Gastroesophageal sphincter (tissue), 4 donors: ENCODE measurements around the gene GMPR. TPM values are rescaled to one million over a fixed set of nuclear protein-coding genes. Genes with fewer than 3 reads are reported as not detected.

ENCODE experiments used
- ATAC-seq: fragments of 150-250 bp; one replicate; pipeline ENCODE4 v1.9.1; 2016; ENCODE audit warnings: mild to moderate bottlenecking, moderate library complexity
- H3K27ac ChIP-seq, 4 donors: fragments of 200-600 bp; sonication (generic) in 3 of 4; 1 replicate in 3 of 4; 2 replicates in 1 of 4; pipeline ENCODE4 v1.5.1; 2016 to 2019
- H3K27me3 ChIP-seq: fragments of 200-600 bp; sonication (generic); one replicate; pipeline ENCODE4 v1.5.1; 2019
- H3K36me3 ChIP-seq, 2 donors: fragments of 200-600 bp; sonication (generic); one replicate each; pipeline ENCODE4 v1.5.1; 2019; ENCODE audit warnings: control low read depth in 1 of 2
- H3K4me1 ChIP-seq, 3 donors: fragments of 200-600 bp; sonication (generic); 1 replicate in 2 of 3; 2 replicates in 1 of 3; pipeline ENCODE4 v1.5.1; 2016 to 2019; ENCODE audit warnings: control low read depth in 2 of 3
- H3K4me3 ChIP-seq, 2 donors: fragments of 200-600 bp; sonication (generic); one replicate each; pipeline ENCODE4 v1.5.1; 2019; ENCODE audit warnings: mild to moderate bottlenecking in 1 of 2, moderate library complexity in 1 of 2
- H3K9me3 ChIP-seq, 3 donors: fragments of 200-600 bp; sonication (generic); one replicate each; pipeline ENCODE4 v1.5.1; 2017 to 2019; ENCODE audit warnings: control low read depth in 2 of 3
- EP300 ChIP-seq: sonication (generic); formaldehyde crosslinking; IDR thresholded peaks from one replicate; pipeline ENCODE4 v1.6.1; 2017; ENCODE audit warnings: antibody characterized with exemption, mild to moderate bottlenecking
- POLR2A ChIP-seq, 2 donors: fragments of 450-650 bp; IDR thresholded peaks; one replicate each; pipeline ENCODE4 v1.6.1; 2017; ENCODE audit warnings: antibody characterized with exemption in 2 of 2, mild to moderate bottlenecking in 2 of 2, moderate library complexity in 1 of 2
- POLR2AphosphoS5 ChIP-seq: sonication (generic); formaldehyde crosslinking; IDR thresholded peaks from one replicate; pipeline ENCODE4 v1.6.1; 2017; ENCODE audit warnings: antibody characterized with exemption
- WGBS, 2 donors: methylation state at CpG; one replicate each; pipeline ENCODE4 v1.1.5; 2018; ENCODE audit warnings: low coverage in 1 of 2; 5-methylcytosine and 5-hydroxymethylcytosine counted together
- total RNA-seq, 4 donors: library from RNA; depleted of rRNA; stranded (reverse); fragments of >200 nt; gene quantifications; one replicate each; pipeline ENCODE4 v1.1.0, GENCODE V29; 2016
- TF ChIP-seq, protein P1 (sequence below), 4 experiments: fragments of 200-600 bp in 2 of 4; fragments of 450-650 bp in 2 of 4; sonication (generic) in 1 of 4; IDR thresholded peaks; one replicate each; pipeline ENCODE4 v1.5.1; 2017 to 2019; ENCODE audit warnings: antibody characterized with exemption in 4 of 4, mild to moderate bottlenecking in 2 of 4, moderate library complexity in 2 of 4

GMPR gene
- total RNA-seq, 4 donors from 2014 or later, result 18.2 to 71.5 (median 45.6) TPM

DNA sequence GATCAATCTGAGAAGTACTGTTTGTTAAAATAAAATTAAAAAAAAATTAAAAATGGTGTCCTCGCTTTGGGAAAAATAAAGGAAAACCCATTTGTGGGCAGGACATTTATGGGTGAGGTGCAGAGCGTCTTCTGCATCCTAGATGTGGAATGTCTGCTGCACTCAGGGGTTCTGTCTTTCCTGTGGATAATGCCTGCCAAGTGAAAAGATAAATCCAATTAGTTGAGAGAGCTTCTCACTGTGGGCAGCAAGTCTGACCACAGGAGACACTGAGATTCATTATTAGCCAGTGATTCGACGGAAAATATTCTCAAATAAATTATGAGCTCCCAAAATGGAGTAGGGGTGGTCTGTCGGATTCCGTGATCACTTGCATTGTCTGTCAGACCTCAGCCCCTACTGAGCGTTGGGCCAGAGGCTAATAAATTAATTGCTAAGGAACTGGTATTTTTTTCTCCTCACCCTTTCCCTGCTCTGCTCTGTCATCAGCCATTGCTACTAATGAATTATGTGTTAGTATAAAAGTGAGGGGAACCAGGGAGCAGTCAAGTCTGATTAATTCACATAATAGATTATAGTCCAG, 10.0 kb downstream of the GMPR start:
- H3K9me3 ChIP-seq, result no peaks in the 10 kb centered on the region
- no peak overlapping the region for H3K4me3 ChIP-seq
- H3K36me3 ChIP-seq, result peaks cover 0 to 77% of the 10 kb centered on the region in 2 donors
- ATAC-seq, result no peak
- peaks cover 4 to 28% (median 14%) of the 10 kb centered on the region in 3 donors for H3K4me1 ChIP-seq
- TF ChIP-seq EP300, result no peak
- TF ChIP-seq POLR2AphosphoS5, result no peak
- TF ChIP-seq, protein P1, sequence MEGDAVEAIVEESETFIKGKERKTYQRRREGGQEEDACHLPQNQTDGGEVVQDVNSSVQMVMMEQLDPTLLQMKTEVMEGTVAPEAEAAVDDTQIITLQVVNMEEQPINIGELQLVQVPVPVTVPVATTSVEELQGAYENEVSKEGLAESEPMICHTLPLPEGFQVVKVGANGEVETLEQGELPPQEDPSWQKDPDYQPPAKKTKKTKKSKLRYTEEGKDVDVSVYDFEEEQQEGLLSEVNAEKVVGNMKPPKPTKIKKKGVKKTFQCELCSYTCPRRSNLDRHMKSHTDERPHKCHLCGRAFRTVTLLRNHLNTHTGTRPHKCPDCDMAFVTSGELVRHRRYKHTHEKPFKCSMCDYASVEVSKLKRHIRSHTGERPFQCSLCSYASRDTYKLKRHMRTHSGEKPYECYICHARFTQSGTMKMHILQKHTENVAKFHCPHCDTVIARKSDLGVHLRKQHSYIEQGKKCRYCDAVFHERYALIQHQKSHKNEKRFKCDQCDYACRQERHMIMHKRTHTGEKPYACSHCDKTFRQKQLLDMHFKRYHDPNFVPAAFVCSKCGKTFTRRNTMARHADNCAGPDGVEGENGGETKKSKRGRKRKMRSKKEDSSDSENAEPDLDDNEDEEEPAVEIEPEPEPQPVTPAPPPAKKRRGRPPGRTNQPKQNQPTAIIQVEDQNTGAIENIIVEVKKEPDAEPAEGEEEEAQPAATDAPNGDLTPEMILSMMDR (IDR thresholded peaks at IDR 0.05), result no peak
- no peak for TF ChIP-seq POLR2A (IDR thresholded peaks at IDR 0.05)
- H3K27ac ChIP-seq, result no peak overlapping the region
- 89 to 92% methylated on average over 6 to 7 of the region's 7 CpGs for WGBS, 2 donors
- H3K27me3 ChIP-seq, result no peaks in the 10 kb centered on the region

DNA sequence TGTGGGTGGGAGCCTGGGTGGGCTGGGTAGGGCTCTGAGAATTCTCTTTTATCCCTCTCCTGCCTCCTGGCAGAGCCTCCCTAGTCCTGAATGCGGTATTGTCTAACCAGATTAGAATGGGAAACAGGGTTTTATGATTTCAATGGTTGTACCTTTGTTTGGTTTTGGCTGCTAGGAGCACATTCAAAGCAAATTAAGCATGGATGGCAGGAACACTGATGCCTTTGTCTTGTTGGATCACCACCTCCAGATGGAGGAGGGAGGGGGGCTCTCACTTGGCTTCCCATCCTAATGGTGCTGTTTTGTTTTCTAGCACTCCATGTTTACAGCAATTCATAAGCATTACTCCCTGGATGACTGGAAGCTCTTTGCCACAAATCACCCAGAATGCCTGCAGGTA, 11.6 kb downstream of the GMPR start:
- no peak overlapping the region for H3K27ac ChIP-seq
- ATAC-seq, result no peak
- no peak for TF ChIP-seq POLR2AphosphoS5
- no peak for TF ChIP-seq POLR2A (IDR thresholded peaks at IDR 0.05)
- TF ChIP-seq, protein P1 (IDR thresholded peaks at IDR 0.05), result no peak
- TF ChIP-seq EP300, result no peak
- 40% methylated on average over 1 of the region's 1 CpG; no CpG with 5 or more reads in 1 of the 2 donors for WGBS, 2 donors
- peaks cover 0 to 12% (median 4%) of the 10 kb centered on the region in 3 donors for H3K4me1 ChIP-seq
- H3K4me3 ChIP-seq, result no peak overlapping the region
- H3K27me3 ChIP-seq, result no peaks in the 10 kb centered on the region
- H3K9me3 ChIP-seq, result no peaks in the 10 kb centered on the region
- peaks cover 0 to 92% of the 10 kb centered on the region in 2 donors for H3K36me3 ChIP-seq

DNA sequence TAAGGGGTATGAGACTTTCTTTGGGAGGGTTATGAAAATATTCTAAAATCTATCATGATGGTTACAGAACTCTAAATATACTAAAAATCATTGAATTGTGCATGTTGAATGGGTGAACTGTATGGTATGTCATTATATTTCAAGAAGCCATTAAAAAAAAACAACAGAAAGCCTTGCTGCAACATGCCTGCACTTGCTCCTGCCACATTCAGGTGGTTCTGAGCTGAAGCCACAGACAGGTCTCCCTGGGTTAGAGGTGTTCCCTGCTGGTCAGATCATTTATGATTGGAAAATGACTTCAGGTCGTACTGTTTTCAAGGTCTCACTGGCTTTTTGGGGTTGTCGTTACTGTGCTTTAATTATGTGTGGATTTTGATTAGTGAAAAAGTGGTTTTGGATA, 13.3 kb downstream of the GMPR start:
- H3K36me3 ChIP-seq, result peaks cover 0 to 92% of the 10 kb centered on the region in 2 donors
- no peak for TF ChIP-seq POLR2A (IDR thresholded peaks at IDR 0.05)
- no peak for TF ChIP-seq EP300
- no peak for TF ChIP-seq POLR2AphosphoS5
- TF ChIP-seq, protein P1 (IDR thresholded peaks at IDR 0.05), result no peak
- H3K9me3 ChIP-seq, result no peaks in the 10 kb centered on the region
- WGBS, 2 donors, result 92 to 94% methylated on average over 2 of the region's 2 CpGs
- no peaks in the 10 kb centered on the region for H3K27me3 ChIP-seq
- H3K4me1 ChIP-seq, result no peaks in the 10 kb centered on the region
- H3K27ac ChIP-seq, result no peak overlapping the region
- no peak overlapping the region for H3K4me3 ChIP-seq
- no peak for ATAC-seq

DNA sequence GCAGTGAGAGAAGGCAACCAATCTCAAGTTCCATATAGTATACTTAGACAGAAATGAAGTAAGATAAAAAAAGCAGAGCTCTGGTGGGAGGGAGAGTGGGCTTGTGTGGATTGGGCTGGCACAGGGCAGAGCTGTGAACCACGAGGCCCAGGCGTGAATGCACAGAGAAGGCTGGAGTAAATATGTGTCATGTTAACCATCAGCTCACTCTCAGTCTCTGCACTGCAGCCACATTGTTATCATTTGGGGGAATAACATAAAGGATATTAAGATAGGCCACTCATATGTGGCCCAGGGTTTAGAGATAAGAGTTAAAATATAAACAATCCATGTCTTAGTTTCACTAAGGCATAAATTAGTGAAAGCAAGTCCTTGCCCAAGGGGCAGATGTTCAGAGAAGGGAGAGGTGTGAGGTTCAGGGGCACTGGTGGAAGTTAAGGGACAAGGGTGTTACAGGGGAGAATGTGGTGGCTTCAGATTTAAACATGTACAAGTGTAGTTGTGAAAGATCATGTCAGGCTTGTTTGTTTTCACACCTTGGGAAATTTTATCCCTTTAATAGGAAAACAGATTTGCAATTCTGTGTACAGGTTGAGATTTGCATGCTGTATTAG, 14.4 kb downstream of the GMPR start:
- peaks cover 0 to 89% of the 10 kb centered on the region in 2 donors for H3K36me3 ChIP-seq

More for the DNA sequence above, 14.4 kb downstream of the GMPR start:
- ATAC-seq, result no peak
- Histone ChIP-seq H3K27ac (no peak overlapping the region), H3K27me3 (no peaks in the 10 kb centered on the region), H3K4me1 (peaks cover 0 to under 1% (median 0%) of the 10 kb centered on the region in 3 donors), H3K4me3 (no peak overlapping the region), H3K9me3 (no peaks in the 10 kb centered on the region)
- 59 to 79% methylated on average over 2 of the region's 2 CpGs for WGBS, 2 donors
- TF ChIP-seq POLR2AphosphoS5, result no peak
- no peak for TF ChIP-seq EP300
- TF ChIP-seq, protein P1 (IDR thresholded peaks at IDR 0.05), result no peak
- TF ChIP-seq POLR2A (IDR thresholded peaks at IDR 0.05), result no peak
